Endothelial cell of umbilical vein (primary cell): ENCODE measurements around the gene MME.

ENCODE experiments used
- POLR2A ChIP-seq: IDR thresholded peaks from 2 replicates; pipeline ENCODE4 v1.6.1; 2012; ENCODE audit warnings: low read depth, mild to moderate bottlenecking, control low read depth, low read length
- TF ChIP-seq, protein P1 (sequence below): IDR thresholded peaks from 2 replicates; pipeline ENCODE4 v1.6.1; 2011; ENCODE audit not compliant: insufficient read depth, insufficient read length
- TF ChIP-seq, protein P2 (sequence below), 2 donors: IDR thresholded peaks; 1 replicate in 1 of 2; 2 replicates in 1 of 2; pipeline ENCODE4 v1.5.1; 2011; ENCODE audit warnings: low read length in 2 of 2, mild to moderate bottlenecking in 2 of 2, moderate library complexity in 2 of 2, control low read depth in 1 of 2, inconsistent platforms in 1 of 2, low read depth in 1 of 2; ENCODE audit not compliant: insufficient read depth in 1 of 2; ENCODE audit errors: extremely low read depth in 1 of 2

GRCh38 chr3:155154255-155154654 is 74.1 kb downstream of the MME start:
- no peak for TF ChIP-seq POLR2A
- TF ChIP-seq, protein P1, sequence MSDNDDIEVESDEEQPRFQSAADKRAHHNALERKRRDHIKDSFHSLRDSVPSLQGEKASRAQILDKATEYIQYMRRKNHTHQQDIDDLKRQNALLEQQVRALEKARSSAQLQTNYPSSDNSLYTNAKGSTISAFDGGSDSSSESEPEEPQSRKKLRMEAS: no peak
- TF ChIP-seq, protein P2, sequence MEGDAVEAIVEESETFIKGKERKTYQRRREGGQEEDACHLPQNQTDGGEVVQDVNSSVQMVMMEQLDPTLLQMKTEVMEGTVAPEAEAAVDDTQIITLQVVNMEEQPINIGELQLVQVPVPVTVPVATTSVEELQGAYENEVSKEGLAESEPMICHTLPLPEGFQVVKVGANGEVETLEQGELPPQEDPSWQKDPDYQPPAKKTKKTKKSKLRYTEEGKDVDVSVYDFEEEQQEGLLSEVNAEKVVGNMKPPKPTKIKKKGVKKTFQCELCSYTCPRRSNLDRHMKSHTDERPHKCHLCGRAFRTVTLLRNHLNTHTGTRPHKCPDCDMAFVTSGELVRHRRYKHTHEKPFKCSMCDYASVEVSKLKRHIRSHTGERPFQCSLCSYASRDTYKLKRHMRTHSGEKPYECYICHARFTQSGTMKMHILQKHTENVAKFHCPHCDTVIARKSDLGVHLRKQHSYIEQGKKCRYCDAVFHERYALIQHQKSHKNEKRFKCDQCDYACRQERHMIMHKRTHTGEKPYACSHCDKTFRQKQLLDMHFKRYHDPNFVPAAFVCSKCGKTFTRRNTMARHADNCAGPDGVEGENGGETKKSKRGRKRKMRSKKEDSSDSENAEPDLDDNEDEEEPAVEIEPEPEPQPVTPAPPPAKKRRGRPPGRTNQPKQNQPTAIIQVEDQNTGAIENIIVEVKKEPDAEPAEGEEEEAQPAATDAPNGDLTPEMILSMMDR (IDR thresholded peaks at IDR 0.05; ENCODE audit: extremely low read depth in 1 of 2, insufficient read depth in 1 of 2, low read depth in 1 of 2, low read length in 2 of 2): no peak
